ENCODE measurements around the gene ASGR2.
"Not testable (repeated sequence)": the region's sequence is repeated elsewhere in the genome, so short reads cannot be mapped to it uniquely, and the experiment has no call there.

Gene ASGR2

GRCh38 chr17:7114241-7114874, at the start of gene ASGR2:
TSS of gene ASGR2 (minus strand) at chr17:7114822. CDS start at chr17:7114240, 582 bp downstream.
- no peak for DNase-seq

- not testable (repeated sequence) for DNase-seq
Measured at GRCh38 chr17:7159571-7159970, 44.9 kb upstream of the ASGR2 start.

GRCh38 chr17:7158424-7158823, 43.8 kb upstream of the ASGR2 start:
- DNase-seq: not testable (repeated sequence)

GRCh38 chr17:7156342-7156940, 41.8 kb upstream of the ASGR2 start:
- DNase-seq: no peak

- DNase-seq: no peak
Measured at GRCh38 chr17:7147772-7148171, 33.1 kb upstream of the ASGR2 start.

GRCh38 chr17:7146115-7146514, 31.5 kb upstream of the ASGR2 start:
- DNase-seq: no peak

GRCh38 chr17:7144213-7144612, 29.6 kb upstream of the ASGR2 start:
- DNase-seq: no peak

- no peak for DNase-seq
Measured at GRCh38 chr17:7141824-7142223, 27.2 kb upstream of the ASGR2 start.

- DNase-seq: no peak
Measured at GRCh38 chr17:7139400-7139799, 24.8 kb upstream of the ASGR2 start.

- no peak for DNase-seq
Measured at GRCh38 chr17:7138800-7139381, 24.3 kb upstream of the ASGR2 start.

- DNase-seq: no peak
Measured at GRCh38 chr17:7137171-7137943, 22.7 kb upstream of the ASGR2 start.

GRCh38 chr17:7136266-7136877, 21.8 kb upstream of the ASGR2 start:
- peak; percentile 82 to 86 for DNase-seq

- no peak for DNase-seq
Measured at GRCh38 chr17:7133916-7134315, 19.3 kb upstream of the ASGR2 start.

- peak; percentile 39 to 45 for DNase-seq
Measured at GRCh38 chr17:7133424-7133823, 18.8 kb upstream of the ASGR2 start.

- peak; percentile 38 to 56 for DNase-seq
Measured at GRCh38 chr17:7132511-7133094, 18.0 kb upstream of the ASGR2 start.

- DNase-seq: no peak
Measured at GRCh38 chr17:7131423-7131791, 16.8 kb upstream of the ASGR2 start.

- no peak for DNase-seq
Measured at GRCh38 chr17:7130621-7131422, 16.2 kb upstream of the ASGR2 start.

- DNase-seq: no peak
Measured at GRCh38 chr17:7129311-7129710, 14.7 kb upstream of the ASGR2 start.

- DNase-seq: no peak
Measured at GRCh38 chr17:7128160-7128559, 13.5 kb upstream of the ASGR2 start.

GRCh38 chr17:7127501-7127900, 12.9 kb upstream of the ASGR2 start:
- DNase-seq: not testable (repeated sequence)

- DNase-seq: not testable (repeated sequence)
Measured at GRCh38 chr17:7126386-7126785, 11.8 kb upstream of the ASGR2 start.

GRCh38 chr17:7124923-7125322, 10.3 kb upstream of the ASGR2 start:
- no peak for DNase-seq
